GM19372 (cell line): ENCODE measurements around the gene RALGPS2.

Experiments
- ATAC-seq: cut with Tn5 transposase; IDR thresholded peaks from one replicate; pipeline ENCODE4 v1.9.1; 2021; ENCODE audit warnings: mild to moderate bottlenecking, low read depth, moderate library complexity; ENCODE audit not compliant: unreplicated experiment

Gene RALGPS2

DNA sequence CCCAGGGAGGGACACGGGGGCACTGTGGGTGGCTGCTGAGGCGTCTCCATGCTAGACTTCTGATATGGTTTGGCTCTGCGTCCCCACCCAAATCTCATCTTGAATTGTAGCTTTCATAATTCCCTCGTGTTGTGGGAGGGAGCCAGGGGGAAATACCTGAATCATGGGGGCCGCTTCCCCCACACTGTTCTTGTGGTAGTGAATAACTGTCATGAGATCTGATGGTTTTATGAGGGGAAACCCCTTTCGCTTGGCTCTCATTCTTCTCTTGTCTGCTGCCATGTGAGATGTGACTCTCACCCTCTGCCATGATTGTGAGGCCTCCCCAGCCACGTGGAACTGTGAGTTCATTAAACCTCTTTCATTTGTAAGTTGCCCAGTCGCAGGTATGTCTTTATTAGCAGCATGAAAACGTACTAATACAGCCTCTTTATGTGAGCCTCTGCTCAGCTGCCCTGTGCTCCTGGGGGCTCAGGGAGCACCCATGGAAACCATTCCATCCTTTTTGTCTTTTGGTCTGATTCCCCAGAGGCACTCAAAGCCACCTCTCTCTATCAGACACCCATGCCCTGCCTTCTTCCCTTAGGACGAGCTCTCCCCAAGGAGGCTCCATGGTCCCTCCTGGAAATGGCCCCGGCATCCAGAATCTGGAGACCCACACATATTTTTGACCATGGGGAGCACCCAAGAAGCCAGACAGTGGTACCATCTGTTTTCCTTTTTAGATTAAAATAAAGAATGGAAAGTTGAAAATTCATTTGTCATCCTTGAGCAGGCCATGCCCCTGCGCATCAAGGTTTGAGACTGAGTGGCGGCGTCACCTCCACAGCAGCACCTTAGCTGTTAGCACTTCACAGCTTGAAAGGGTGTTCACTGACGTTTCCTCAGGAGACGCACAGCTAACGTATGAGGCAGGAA lies 234.8 kb downstream of the RALGPS2 start:
- ATAC-seq: no peak

DNA sequence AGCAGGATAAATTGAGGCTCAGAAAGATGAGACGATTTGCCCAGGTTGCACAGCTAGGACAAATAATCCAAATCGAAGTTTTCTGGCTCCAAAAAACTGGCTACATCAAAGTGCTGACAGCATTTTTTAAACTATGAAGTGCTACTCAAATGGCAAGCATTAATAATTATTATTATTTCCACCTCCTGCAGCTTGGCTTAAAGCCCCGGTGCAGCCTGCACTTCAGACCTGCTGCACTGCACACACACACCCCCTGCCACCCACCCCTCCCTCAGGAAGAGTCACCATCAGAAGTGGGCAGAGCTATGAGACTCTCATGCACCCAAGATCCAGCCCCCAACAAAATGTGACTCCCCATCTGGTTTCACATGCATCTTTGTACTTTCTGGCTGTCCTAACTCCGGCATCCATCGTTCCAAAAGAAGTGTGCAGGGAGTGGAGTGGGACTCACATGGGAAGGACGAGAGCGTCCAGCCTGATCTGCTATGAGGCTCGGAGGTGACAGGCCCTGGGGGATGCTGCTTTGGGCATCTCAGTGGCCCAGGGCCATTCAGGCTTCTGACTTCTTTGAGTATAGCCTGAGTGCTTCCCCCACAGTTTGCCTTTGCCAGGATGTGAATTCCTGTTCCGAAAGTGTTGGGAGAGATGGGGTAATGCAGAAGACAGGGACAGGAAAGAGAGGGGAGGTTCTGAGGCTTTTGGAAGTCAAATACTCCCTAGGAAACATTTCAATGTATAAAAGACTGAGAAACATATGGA lies 235.6 kb downstream of the RALGPS2 start:
- ATAC-seq: no peak

DNA sequence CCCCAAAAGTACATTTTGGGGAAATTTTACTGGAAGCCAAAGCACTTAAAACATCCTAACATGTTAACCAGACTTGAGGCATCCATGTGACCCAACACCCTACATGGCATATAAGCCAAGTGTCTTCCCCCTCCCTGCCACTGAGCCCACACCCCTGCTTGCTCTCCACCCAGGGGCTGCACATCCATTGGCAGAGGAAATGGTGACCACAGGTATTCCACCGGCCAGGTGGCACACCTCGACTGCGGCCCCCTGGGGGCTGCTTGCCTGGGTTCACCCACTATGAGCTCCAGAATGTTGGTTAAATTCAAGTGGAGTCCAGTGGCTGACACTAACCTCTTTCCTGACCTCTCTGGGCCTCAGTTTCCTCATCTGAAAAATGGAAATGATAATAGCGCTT lies 236.3 kb downstream of the RALGPS2 start:
- no peak for ATAC-seq

DNA sequence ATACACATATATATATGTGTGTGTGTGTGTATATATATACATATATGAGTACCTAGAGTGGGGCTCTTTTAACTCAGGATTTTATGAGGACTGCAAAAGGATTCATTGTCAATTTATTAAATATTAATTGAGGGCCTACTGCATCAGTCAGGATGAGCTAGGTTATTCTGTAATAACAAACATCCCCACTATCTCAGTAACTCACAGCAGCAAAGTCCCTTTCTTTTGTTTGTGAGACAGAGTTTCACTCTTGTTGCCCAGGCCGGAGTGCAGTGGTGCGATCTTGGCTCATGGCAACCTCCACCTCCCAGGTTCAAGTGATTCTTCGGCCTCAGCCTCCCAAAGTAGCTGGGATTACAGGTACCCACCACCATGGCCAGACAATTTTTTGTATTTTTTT lies 236.8 kb downstream of the RALGPS2 start:
- no peak for ATAC-seq

DNA sequence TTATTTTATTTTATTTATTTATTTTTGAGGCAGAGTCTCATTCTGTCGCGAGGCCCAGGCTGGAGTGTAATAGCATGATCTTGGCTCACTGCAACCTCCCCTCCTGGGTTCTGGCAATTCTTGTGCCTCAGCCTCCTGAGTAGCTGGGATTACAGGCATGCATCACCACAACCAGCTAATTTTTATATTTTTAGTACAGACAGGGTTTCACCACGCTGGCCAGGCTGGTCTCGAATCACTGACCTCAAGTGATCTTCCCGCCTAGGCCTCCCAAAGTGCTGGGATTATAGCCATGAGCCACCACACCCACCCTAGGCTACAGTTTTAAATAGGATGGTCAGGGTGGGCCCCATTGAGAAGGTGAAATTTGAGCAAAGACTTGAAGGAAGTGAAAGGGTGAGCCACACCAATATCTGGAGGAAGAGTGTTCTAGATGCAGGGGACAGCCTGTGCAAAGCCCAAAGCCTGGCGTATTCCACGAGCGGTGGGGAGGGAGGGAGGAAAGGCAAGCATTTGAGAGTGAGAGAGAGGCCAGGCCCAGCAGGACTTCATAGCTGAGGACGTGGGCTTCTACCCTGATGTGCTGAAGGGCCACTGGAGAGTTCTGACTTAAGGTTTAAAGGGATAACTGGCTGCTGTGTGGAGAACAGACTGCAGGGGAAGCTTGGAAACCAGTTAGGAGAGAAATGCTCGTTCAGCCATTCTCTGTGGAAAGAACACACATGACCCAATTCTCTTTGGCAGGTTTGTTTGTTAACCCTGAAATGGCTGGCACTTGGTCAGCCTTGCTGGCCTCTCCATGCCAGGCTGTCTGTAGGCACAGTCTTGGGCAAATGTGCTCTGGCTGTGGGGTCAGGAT lies 238.0 kb downstream of the RALGPS2 start:
- no peak for ATAC-seq

DNA sequence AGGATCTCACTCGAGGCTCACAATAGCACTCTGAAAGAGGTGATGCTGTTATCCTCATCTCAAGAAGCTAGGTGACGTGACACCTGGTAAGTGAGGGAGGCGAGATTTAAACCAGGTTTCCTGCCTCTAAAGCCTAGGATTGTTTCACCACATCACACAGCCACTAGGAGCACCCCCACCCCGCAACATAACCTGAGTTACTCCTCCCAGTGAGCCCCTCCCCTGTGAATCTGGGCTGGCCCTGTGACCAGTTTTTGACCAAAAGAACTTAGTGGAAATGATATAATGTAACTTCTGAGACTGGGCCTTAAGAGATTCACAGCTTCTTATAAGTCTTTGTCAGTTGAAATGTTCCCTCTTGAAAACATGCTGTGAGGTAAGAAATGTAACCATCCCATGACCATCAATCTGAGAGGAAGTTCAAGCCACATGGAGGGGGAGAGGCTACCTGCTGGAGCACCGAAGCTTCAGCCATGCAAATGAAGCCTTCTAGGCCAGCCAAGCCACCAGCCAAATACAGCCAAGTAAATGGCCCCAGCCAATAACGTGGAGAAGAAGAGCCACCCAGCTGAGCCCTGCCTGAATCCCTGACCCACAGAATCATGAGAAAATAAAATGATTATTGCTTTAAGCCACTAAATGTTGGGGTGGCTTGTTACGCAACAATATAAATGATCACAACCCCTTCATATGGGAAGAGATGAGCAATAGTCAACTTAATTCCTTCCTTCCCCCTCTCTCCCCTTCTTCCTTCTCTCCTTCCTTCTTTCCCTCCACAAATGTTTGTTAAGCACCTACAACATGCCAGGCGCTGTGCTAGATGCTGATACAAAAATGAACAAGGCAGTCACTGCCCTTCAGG lies 239.7 kb downstream of the RALGPS2 start:
- no peak for ATAC-seq

DNA sequence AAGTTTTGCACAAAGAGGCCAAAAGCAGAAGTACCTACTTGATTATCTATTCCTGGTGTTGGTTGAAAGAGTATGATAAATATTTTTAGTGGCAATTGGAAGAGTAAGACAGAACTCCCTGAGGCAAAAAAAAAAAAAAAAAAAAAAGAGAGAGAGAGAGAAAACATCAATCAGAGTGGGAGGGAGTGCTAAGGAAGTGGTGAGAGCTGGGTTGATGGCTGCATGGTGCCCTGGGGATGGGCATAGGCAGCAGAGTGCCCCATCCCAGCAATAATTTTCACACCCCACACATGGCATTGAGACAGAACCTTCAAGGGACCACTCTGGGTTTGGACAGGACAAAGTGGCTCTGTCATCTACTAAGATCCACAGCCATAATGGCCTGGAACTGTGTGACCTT lies 241.3 kb downstream of the RALGPS2 start:
- ATAC-seq: no peak

DNA sequence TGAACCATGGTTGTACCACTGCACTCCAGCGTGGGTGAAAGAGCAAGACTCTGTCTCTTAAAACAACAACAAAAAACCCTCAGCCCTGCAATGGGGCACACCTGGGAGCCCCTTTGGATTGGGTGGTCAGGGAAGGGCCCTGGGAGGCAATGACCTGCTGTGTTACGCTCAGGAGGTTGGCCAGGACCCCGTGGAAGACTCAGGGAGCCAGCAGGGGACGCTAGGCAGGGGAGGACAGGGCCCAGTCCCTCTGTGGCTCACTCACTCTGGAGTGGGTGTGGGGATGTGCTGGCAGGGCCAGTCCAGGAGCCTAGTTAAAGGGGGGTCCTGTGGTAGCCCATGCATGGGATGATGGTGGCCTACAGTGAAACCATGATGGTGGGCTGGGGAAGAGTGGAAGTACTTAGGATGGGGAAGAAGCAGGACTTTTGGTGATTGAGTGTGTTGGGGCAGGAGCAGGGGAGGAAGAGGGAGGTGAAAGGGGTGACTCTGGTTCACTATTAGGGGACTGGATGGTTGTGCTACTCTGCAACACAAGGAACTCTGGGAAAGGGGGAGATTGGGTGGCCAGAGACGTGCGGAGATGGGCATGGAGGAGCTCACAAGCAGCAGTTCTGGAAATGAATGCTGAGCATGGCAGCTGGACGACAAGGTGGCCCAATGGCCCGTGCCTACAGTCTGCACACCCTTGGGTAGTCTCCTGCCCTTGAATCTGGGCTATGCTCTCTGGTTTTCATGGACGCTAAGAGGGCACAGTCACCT lies 244.4 kb downstream of the RALGPS2 start:
- no peak for ATAC-seq

DNA sequence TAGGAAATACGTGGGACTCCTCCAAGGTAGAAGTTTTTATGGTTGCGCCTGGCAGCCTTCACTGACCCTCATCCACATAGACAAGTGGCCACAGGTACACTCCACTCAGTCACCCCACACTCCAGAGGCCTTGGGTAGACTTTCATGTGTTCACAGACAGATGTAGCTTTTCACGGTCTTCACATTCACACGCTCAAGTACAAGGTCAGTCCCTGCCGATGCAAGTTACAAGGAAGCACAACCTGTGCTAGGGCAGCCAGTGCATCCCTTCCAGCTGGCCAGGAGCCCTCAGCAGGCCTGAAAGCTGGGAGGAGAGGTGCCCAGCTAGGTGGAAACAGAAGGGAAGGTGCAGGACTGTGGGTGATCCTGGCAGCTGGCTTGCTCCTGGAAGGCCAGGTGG lies 245.1 kb downstream of the RALGPS2 start:
- no peak for ATAC-seq
